GOT3 (cell line): Measurements from ENCODE around the gene BCO1.

Experiments
- DNase-seq: peaks from one replicate; lab custom pipeline; 2025; ENCODE audit warnings: mixed read lengths; lab: John Stamatoyannopoulos, UW

BCO1 gene

DNA sequence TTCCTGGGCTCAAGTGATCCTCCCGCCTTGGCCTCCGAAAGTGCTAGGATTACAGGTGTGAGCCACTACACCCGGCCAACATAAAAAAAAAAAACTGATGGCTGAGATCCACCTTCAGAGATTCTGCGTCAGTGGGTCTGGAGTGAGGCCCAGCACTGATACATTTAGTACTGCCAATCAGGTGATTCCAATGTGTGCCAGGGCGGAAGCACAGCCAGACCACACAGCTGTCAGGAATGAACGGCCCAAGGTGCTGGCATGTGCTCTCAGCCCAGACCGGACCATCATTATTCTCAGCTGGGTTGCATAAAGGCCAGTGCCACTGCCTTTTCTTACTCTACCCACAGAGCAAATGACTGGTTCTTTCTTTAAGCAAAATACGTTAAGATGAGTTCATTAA is 1.2 kb upstream of the BCO1 start:
- no peak for DNase-seq

DNA sequence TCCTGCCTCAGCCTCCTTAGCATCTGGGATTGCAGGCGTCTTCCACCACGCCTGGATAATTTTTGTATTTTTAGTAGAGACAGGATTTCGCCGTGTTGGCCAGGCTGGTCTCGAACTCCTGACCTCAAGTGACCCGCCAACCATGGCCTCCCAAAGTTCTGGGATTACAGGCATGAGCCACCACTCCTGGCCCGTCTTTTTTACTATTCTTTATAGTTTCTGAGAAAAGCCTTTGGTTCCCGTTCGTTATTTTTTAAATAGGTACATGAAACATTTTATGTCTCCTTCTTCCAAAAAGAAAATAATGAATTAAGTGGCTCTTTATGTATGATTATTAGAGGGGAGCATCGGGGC is 570 bp upstream of the BCO1 start:
- no peak for DNase-seq

DNA sequence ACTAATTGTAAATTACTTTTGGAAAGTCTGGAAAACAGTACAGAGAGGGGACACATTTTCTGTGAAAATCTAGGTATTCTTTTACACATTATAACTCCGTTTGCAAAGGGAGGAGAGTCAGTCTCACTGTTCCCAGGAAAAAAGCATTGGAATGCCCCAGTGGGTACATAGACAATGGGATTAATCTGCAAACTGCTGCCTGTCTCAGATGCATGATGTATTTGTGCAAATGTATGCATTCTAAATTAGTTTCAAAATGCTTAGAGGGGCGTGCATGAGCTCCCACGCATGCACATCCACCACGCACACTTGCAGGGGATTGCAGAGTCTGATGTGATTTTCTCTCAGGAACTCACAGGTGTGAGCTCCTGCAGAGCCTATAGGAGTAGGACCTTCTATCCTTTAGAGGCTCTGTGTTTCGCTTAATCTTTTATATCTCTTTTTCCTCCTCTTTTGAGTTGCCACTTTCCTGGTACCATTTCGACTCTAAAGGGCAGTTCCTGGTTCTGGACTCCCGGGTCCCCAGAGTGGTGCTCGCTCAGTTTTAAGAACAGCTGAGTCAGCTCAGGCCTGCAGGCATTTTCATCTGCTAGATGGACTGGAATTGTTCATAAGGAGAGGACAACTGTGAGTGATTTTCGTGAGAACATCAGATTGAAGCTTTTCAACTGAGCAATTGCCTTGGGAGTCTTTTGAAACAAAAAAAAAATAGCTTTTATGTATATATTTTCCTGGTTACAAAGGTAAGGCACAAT is 1.1 kb downstream of the BCO1 start:
- DNase-seq: no peak

DNA sequence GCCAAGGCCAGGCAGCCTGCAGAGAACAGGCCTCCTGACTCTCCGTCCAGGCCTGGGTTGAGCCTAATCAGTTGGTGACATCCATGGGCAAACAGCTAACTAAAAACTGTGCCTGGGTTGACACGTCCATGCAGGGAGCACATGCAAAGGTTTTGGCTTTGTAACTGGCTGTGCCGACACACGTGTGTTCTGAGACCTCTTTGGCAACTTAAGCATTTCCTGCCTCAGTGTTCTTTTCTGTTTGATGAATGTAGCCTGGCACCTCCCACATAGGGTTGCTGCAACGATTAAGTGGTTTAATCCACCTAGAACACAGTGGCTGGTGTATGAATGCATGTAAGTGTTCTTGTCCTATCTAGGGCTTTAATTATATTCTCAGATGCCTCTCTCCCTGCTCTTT is 3.2 kb downstream of the BCO1 start:
- DNase-seq: no peak

DNA sequence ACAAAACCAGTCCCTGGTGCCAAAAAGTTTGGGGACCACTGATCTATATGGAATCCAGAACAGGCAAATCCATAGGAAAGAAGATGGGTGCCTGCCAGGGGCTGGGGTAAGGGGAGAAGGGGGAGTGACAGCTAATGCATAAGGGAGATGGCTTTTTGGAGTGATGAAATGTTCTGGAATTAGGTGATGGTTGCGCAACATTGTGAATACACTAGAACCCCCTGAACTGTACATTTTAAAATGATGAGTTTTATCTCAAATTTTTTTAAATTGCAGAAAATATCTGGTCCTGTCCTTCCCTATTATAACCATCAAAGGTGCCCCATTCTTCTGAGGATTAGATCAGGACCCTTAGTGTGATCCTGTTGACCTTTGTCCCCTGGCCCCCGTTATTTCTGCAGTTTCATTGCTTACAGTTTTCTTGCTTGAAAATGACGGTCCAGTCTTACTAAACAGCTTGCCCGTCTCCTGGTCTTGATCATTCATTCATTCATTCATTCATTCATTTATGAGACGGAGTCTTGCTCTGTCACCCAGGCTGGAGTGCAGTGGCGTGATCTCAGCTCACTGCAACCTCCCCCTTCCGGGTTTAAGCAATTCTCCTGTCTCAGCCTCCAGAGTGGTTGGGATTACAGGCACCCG is 4.6 kb downstream of the BCO1 start:
- no peak for DNase-seq

DNA sequence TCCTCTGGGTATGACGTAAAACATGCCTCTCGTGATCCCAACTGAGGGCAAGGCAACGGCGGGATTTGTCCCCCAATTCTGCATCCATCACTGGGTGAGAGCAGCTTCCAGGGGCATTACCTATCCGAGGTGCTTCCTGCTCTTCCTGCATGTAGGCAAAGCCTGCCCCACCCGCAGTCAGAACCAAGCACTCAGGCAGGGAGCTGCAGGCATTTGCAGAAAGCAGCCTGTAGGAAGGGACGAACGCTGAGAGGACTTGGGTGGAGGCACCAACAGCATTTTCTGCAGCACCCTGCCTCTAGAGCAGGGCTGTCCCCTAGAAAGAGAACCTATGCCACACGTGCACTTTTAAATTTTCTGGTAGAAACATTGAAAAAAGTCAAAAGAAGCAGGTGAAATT is 5.5 kb downstream of the BCO1 start:
- no peak for DNase-seq

DNA sequence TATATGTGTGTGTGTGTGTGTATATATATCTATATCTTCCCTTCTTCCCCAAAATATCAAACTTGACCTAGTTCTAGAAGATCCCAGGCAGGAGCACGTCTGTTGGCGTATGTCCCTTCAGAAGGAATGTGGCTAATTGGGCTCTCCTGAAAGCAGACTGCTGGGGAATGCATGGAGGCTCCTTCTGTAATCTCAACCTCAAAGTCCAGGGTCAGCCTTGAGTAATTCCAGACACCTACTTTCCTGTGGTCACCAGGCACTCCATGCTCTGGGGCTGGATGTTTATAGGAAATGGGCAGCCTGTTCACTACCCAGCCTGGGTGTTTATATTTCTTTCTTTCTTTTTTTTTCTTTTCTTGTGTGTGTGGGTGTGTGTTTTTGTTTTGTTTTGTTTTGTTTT is 13.4 kb downstream of the BCO1 start:
- DNase-seq: no peak

DNA sequence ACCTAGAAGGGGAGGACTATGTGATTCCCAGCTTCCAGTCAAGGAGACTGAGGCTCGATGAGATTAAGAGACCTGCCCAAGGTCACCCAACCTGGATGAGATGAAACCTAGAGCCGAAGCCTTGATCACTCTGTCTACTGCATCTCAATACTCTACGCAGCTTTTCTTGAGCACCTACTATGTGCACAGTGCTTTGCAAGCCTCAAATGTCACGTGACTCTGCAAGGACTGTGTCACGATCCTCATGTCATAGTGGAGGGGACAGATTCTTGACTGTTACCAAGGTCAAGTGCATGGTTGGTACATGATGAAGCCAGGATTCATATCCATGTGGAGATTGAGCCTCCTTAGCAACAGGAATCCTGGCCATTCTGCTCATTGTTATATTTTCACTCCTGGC is 14.7 kb downstream of the BCO1 start:
- no peak for DNase-seq

DNA sequence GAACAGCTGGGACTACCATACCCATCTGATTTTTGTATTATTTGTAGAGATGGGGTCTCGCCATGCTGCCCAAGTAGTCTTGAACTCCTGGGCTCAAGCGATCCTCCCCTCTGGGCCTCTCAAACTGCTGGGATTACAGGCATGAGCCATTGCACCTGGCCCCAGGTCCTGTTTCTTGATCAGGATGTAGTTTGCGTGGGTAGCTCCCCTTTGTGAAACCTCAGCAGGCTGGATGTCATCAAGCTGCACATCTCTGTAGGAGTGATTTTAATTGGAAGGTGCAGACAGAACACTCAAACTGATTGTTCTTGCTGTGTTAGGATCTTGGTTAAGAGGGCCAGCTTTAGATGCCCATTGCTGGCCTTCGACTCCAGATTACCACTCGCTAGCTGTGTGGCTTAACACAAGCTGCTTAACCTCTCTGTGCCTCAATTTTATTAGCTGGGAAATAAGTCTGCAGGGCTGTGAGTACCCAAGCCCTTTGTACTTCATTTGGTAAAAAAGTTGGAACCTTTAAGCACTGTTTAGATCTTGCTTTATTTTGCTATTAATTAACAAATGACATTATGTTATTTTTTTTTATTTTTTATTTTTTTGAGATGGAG is 16.5 kb downstream of the BCO1 start:
- DNase-seq: no peak

DNA sequence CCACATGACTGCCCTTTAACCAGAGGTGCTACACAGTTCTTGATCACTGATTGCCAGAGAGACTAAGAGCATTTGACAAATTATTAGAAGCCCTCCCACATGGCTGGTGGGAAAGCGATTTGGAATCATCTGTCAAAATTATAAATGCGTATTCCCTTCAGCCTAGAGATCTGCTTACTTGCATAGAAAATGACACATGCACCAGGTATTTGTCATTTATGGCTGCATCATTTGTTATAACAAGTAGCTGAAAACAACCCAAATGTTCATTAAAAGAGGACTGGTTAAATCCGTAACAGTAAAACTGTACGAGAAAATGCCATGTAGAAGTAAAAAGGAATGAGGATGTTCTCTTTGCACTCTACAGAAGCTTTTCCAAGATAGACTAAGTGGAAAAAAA is 21.4 kb downstream of the BCO1 start:
- DNase-seq: no peak

DNA sequence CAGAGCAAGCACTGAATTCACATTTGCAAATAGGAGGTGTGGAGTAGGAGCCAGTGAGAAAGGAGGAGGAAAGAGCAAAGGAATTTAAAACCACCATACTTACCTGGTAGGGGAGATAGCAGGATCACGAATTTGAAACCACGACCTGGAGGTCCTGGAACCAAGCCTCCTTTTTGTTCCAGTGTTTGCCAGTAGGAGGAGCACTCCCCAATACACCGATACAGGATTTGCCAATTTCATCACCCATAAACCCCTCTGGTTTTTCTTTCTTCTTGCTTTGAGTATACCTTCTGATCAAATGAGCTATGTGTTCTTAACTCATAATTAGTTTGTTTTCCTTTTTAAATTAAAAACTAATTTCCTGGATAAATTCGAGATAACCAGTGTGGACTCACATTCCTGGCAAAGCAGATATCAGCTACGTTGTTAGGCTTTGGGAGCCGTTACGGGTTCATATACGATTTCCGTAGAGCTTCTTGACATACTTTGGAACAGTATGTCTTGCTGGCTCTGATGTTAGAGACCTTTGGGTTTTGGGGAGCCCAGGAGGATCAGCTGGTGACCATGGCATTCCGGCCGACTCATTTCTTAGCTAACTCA is 22.7 kb downstream of the BCO1 start:
- DNase-seq: no peak

DNA sequence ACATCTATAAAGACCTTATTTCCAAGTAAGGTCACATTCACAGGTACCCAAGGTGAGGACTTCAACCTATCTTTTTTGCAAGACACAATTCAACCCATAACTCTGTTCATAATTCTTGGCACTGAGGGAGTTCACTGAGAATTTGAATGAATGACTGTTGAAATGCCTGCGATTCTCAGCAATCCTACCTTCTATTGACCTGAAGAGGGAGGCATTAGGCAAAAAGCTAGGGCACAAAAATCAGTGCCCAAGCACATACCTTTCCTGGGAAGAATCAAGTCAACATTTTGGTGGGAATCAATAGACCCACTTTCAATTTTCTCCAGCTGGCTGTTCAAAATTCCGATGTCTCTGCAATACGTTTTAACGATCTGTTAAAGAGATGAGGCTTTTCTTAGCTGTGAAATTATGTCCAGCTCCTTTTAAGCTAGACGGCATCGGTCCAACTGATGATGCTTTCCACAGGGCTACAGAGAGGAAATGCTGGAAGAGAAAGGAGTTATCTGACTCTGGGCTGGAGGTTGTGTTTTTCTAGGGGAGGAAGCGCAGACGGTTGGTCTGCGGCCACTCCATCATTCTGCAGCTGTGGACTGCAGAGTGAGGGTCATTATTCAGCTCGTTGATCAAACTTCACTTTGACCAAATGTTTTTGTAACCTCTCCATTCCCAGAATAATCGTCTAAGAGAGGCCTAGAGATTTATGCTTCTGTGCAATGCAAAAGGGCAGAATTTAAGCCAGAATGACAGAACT is 25.2 kb downstream of the BCO1 start:
- no peak for DNase-seq

DNA sequence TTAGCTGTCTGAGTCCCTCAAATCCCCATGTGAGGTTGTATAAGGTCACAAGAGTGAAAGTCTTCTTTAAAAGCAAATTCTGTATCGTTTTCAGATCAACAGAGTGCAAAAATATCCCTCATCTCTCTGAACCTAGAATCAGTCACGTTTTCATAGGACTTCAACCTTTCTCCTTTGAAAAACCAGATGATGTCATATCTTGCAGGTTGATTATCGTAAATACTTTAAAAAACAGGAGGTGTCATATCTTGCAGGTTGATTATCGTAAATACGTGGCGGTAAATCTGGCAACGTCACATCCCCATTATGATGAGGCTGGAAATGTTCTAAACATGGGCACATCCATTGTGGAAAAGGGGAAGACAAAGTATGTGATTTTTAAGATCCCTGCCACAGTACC is 25.9 kb downstream of the BCO1 start:
- no peak for DNase-seq

DNA sequence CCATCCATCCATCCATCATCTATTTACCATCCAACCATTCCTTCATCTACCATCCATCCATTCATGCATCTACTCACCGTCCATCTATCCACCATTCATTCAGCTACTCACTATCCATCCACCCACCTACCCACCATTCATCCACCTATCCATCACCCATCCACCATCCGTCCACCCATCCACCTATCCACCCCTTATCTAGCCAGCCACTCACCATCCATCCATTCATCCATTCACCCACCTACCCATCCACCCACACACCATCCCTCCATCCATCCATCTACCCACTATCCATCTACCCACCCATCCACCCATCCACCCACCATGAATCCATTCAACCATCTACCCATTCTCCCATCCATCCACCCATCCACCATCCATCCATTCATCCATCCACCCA is 26.6 kb downstream of the BCO1 start:
- no peak for DNase-seq

DNA sequence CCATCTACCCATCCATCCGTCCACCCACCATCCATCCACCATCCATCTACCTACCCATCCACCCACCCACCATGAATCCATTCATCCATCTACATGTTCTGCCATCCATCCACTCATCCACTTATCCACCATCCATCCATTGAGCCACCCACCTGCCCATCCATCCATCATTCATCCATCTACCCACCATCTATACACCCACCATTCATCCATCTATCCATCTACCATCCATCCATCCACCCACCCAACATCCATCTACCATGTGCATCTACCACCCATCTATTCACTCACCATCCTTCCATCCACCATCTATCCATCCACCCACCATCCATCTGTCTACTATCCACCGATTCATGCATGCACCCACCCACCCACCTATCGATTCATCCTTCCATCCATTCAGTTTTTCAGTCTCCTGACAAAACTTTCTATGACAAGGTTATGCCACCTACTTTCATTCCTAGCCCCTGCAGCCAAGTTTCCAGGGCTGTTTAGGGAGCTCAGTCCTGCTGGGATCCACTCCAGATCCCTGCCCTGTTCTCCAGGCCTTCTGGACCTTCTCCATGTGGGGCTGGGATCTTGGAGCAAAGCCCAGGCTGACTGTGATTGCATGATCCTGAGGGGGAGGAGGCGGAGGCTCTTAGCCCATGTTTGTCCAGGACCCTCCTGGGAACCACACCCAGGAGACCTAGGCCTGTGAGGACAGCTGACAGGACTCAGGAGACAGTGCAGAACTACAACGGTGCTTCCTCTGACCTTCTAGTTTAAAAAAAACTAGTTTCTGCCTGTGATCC is 27.4 kb downstream of the BCO1 start:
- no peak for DNase-seq

DNA sequence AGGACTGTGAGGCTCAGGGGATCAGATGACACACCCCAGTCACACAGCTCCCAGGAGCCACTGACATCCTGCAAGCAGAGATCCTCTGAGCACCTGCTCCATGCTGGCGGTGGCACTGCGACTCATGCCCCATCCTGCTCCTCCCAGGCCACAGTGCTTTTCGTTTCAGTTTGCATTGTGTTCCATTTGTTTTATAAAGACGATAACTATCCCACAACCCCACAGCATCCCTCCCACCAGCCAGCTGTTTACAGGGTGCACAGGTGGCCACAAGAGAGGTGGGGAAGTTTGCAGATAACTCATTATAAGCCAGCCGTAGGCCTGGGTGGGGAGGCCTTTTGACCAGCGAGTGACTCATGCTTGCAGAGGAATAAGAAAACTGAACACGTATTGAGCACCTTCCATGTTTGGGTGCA is 28.2 kb downstream of the BCO1 start:
- no peak for DNase-seq

DNA sequence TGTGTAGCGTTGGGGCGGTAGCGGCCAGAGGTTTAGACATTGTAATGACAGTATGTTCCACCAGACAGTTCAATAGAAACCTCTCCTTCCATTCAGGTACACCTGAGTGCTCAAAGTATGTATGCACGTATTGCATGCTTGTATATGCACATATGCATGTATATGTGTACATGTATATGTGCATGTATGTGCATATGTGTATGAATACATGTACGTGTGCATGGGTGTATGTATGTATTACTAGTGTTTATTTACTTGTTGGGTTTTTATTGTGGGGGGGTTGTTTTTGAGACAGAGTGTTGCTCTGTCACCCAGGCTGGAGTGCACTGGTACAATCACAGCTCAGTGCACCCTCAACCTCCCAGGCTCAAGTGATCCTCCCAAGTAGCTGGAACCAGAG is 30.0 kb downstream of the BCO1 start:
- DNase-seq: no peak

DNA sequence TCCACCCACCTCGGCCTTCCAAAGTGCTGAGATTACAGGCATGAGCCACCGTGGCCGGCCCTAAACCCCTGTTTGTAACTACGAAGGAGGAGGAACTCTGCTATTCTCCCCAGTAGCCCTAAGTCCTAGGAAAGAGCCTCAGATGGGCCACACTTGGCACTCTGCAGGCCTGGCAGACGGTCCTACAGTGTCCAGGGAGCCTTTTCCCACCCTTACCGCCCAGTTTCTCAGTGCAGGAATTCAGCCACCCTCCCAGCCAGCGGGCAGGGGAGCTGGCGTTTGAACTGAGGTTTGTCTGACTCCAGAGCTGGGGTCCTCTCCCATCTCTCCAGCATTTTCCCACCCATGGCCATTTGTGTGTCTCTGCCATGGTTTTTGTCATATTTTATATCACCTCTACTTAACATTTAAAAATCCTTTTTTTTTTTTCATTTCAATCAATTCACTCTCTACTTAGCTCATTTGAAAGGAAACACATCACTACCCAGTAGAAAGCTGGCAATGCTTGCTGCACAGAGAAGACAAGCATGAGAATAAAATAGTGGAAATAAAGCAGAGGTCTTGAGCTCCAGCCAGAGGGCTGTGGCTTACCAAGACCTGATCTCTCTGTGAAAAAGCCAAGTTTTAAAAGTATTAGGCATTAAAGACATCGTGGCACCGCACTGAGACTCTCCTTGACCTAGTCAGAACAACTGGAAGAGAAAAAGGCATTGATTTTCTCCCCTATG is 34.9 kb downstream of the BCO1 start:
- no peak for DNase-seq

DNA sequence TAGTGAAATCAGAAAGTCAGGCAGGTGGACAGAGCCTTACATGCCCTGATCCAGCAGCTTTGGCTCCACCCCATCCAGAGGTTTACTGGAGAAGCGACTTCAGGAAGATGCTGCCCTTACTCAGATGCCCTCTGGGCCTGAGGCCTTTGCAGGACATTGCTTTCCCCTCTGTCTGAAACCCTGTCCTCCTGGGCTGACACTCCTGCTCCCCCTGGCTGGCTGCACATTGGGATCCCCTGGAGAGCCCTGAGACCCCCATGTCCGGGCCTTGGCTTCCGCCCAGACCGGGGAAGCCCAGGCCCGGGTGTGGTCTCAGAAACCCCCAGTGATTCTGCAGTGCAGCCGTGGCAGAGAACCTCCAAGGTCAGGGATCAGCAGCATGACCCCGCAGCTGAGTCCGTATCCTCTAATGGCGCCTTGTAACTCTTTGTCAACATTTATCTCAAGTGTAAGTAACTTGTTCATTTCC is 36.6 kb downstream of the BCO1 start:
- DNase-seq: no peak

DNA sequence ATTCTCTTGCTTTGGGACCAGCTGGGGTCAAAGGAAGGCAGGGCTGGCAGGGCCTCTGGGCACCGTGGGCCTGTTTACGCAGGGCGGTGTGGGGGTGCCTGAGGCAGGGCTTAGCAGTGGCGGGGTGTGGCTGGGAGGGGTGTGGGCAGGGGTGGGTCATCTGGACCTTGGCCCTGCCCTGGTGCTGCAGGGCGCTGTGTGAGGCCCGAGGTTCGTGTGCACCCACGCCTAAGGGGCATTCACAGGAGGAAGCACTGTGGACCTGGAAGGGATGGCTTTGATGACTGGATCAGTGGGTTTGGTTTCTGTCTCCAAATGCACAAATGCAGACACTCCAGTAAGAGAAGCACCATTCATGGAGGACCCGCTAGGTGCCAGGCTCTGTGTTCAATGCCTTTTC is 37.3 kb downstream of the BCO1 start:
- DNase-seq: no peak

DNA sequence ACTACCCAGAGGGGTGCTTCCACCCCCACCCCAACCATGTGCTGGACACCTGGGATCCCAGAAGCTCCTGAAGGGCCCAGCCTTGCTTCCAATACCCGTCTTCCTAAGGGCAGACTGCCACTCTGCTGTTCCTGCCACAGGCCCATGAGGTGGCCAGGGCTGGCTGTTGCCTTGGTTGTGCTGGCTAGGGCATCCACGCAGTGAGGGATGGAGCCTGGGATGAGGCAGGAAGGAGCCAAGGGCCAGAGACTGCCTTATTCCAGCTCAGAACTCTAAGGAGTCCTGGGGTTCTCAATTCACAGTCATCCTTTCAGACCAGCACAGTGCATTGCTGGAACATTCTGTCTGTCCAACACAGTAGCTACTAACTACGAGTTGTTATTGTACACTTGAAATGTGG is 37.8 kb downstream of the BCO1 start:
- DNase-seq: no peak
